ENCODE results near the gene TEX54. TPM values are rescaled to one million over a fixed set of nuclear protein-coding genes. Genes with fewer than 3 reads are reported as not detected.

The TEX54 gene
- total and polyA plus RNA-seq, 8 donors, result not detected

DNA sequence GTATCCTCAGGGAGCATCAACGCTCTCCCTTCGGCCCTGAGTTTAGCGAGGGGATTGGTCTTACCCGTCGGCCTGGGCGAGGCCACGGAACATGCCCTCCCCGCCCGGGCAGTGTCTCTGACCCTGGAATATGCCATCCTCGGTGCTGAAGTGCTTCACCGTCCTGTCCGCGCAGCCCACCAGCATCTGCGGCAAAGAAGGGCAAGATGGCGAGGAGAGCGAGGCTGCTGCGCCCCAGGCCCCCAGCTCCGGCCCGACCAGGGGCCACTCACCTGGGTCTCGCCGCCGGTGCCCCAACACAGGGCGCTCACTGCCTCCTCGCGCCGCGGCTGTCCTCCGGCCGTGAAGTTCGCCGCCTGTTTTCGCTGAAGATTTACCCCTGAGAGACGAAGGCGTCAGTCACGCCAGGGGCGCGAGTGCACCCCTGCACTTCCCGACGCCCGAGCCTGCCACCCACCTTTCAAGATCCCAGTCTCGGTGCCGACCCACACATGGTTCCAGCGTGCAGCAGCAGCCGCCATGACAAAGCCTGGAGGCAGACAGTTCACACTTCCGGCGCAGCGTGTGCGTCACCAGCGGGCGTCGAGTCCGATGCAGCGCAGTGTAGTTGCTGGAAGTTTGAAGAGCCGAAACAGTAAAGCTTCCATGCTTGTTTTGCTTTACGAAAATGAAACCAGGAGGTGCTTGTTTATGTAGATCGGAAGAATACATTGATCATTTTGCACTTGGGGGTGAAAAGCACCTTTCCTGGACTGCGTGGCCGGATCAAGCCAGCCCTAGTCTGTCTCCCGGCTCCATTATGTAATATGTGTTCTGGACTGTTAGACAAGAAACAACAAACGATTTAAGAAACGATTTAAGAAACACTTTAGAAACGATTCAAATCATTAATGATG, 6.7 kb upstream of the TEX54 start, which contains the start of gene WDR74:
Gene WDR74 (minus strand): TSS at position 541 of the 896 bp plus-strand sequence. CDS start 20 bp downstream, at position 521.
- TF ChIP-seq POLR2AphosphoS5 (IDR thresholded peaks at IDR 0.05) (peak; percentile 98 to 100 (median 99)), POLR2A (IDR thresholded peaks at IDR 0.05) (peak in 2 of 4 donors; percentile 66 to 82), EP300 (IDR thresholded peaks at IDR 0.05) (no peak)
- TF ChIP-seq, protein P1, sequence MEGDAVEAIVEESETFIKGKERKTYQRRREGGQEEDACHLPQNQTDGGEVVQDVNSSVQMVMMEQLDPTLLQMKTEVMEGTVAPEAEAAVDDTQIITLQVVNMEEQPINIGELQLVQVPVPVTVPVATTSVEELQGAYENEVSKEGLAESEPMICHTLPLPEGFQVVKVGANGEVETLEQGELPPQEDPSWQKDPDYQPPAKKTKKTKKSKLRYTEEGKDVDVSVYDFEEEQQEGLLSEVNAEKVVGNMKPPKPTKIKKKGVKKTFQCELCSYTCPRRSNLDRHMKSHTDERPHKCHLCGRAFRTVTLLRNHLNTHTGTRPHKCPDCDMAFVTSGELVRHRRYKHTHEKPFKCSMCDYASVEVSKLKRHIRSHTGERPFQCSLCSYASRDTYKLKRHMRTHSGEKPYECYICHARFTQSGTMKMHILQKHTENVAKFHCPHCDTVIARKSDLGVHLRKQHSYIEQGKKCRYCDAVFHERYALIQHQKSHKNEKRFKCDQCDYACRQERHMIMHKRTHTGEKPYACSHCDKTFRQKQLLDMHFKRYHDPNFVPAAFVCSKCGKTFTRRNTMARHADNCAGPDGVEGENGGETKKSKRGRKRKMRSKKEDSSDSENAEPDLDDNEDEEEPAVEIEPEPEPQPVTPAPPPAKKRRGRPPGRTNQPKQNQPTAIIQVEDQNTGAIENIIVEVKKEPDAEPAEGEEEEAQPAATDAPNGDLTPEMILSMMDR (IDR thresholded peaks at IDR 0.05), result no peak
- H3K9me3 ChIP-seq, result no peaks in the 10 kb centered on the region
- 0 to 1% (median 0%) methylated on average over 45 to 62 of the region's 62 CpGs for WGBS, 5 donors
- peaks cover 12 to 30% (median 27%) of the 10 kb centered on the region in 4 donors for H3K36me3 ChIP-seq
- H3K4me1 ChIP-seq, result peaks cover 18 to 48% (median 36%) of the 10 kb centered on the region in 4 donors
- H3K27ac ChIP-seq, result peak within 1 kb of the TSS; percentile 96 to 99 (median 99)
- no peaks in the 10 kb centered on the region for H3K27me3 ChIP-seq
- DNase-seq, result peak; percentile 93 to 99
- intact Hi-C loops (cut with DNase I; ENCODE audit: low total_unique reads), result loop anchor here (10.0 kb wide), 1 partner anchor 54 kb away; the partner anchor contains the start of gene TMEM179B
- peak within 1 kb of the TSS; percentile 78 to 100 (median 94) for H3K4me3 ChIP-seq

DNA sequence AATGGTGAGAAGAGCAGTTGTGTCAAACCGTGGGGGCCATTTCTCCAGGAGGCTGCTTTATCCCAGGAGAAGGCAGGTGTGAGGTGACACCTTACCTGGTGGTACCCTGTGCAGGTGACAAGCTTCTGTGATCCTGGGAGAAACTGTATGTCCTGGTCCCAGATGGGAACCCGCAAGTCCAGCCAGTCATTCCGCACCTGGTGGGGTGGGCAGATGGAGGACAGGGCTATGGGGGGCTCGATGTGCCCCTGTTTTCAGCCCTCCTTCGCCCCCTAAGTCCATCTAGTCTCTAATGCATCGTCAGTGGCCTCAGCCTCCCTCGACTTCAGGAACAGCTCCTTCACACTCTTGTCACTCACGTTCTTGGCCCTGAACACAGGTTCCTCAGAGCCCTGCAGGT, 2.7 kb upstream of the TEX54 start:
- no peaks in the 10 kb centered on the region for H3K9me3 ChIP-seq
- intact Hi-C loops (cut with DNase I; ENCODE audit: low total_unique reads), result loop anchor here (10.0 kb wide), 1 partner anchor 51 kb away; the partner anchor contains the start of gene TMEM179B
- no peak for DNase-seq
- peaks cover 19 to 39% (median 38%) of the 10 kb centered on the region in 4 donors for H3K36me3 ChIP-seq
- no peaks in the 10 kb centered on the region for H3K27me3 ChIP-seq
- peaks cover 32 to 63% (median 45%) of the 10 kb centered on the region in 4 donors for H3K4me1 ChIP-seq
- H3K27ac ChIP-seq, result peak overlapping the region in 1 of 5 donors; percentile 25
- H3K4me3 ChIP-seq, result no peak overlapping the region
- 82 to 87% (median 83%) methylated on average over 7 to 8 of the region's 8 CpGs for WGBS, 5 donors
- no peak for TF ChIP-seq EP300 (IDR thresholded peaks at IDR 0.05)
- TF ChIP-seq POLR2A (IDR thresholded peaks at IDR 0.05), result no peak
- TF ChIP-seq, protein P1 (IDR thresholded peaks at IDR 0.05), result no peak
- TF ChIP-seq POLR2AphosphoS5 (IDR thresholded peaks at IDR 0.05), result no peak

DNA sequence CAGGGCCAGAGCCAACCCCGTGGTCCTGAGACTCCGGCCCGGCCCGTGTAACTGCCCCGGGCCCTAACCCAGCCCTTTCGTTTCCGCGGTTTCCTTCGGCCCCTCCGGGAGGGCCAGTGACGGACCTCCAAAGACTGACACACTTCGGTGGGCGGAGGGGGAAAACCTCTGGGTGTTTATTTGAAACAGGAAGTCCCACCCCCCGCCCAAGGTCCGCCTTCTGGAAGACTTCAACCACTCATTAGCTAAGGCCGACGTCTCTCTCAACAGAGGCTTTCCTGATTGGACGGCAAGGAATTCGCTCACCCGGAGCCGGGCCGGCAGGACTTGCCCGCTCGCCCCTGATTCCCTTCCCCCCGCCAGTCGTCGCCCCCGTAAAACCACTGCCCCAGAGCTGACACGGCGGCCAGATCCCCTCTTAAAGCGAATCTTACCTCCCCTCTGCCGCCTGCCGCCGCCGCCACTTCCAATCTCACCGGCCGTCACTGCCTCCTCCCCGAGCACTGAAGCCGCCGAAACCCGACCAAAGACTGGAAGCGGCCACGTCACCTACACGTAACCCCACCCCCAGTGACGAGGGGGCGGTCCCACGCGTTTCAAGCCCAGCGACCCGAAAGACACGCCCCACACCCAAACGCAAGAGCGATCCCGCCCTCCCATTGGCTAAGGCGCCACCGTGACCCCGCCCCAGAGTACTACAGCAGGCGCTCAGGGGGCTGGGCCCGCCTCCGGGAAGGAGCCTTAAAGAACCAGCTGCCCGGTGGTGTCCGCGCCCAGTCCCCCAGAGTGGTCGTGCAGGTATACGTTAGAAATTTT, 913 bp downstream of the TEX54 start, which contains the start of gene STX5:
Gene STX5 (minus strand): TSS at position 532 of the 816 bp plus-strand sequence. CDS start 808 bp downstream, outside the sequence.
- WGBS, 5 donors, result 0 to 1% (median 0%) methylated on average over 29 to 65 of the region's 65 CpGs
- Histone ChIP-seq H3K9me3 (no peaks in the 10 kb centered on the region), H3K27me3 (no peaks in the 10 kb centered on the region), H3K36me3 (peaks cover 28 to 66% (median 58%) of the 10 kb centered on the region in 4 donors), H3K4me1 (peaks cover 30 to 67% (median 52%) of the 10 kb centered on the region in 4 donors), H3K4me3 (peak within 1 kb of the TSS; percentile 67 to 91 (median 84)), H3K27ac (peak within 1 kb of the TSS; percentile 95 to 99 (median 98))
- peak; percentile 100 for DNase-seq
- peak in 2 of 4 donors; percentile 75 to 80 for TF ChIP-seq POLR2A (IDR thresholded peaks at IDR 0.05)
- peak; percentile 82 to 90 (median 89) for TF ChIP-seq POLR2AphosphoS5 (IDR thresholded peaks at IDR 0.05)
- TF ChIP-seq EP300 (IDR thresholded peaks at IDR 0.05), result no peak
- TF ChIP-seq, protein P1 (IDR thresholded peaks at IDR 0.05), result no peak
- intact Hi-C loops (cut with DNase I; ENCODE audit: low total_unique reads), result loop anchor here (10.0 kb wide), 1 partner anchor 47 kb away; the partner anchor contains the start of gene TMEM179B

Measured in stomach (tissue), 9 donors.